ENCODE data around the gene SGCB.
"Not testable (repeated sequence)": the region's sequence is repeated elsewhere in the genome, so short reads cannot be mapped to it uniquely, and the experiment has no call there.

SGCB gene, protein sequence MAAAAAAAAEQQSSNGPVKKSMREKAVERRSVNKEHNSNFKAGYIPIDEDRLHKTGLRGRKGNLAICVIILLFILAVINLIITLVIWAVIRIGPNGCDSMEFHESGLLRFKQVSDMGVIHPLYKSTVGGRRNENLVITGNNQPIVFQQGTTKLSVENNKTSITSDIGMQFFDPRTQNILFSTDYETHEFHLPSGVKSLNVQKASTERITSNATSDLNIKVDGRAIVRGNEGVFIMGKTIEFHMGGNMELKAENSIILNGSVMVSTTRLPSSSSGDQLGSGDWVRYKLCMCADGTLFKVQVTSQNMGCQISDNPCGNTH

DNA sequence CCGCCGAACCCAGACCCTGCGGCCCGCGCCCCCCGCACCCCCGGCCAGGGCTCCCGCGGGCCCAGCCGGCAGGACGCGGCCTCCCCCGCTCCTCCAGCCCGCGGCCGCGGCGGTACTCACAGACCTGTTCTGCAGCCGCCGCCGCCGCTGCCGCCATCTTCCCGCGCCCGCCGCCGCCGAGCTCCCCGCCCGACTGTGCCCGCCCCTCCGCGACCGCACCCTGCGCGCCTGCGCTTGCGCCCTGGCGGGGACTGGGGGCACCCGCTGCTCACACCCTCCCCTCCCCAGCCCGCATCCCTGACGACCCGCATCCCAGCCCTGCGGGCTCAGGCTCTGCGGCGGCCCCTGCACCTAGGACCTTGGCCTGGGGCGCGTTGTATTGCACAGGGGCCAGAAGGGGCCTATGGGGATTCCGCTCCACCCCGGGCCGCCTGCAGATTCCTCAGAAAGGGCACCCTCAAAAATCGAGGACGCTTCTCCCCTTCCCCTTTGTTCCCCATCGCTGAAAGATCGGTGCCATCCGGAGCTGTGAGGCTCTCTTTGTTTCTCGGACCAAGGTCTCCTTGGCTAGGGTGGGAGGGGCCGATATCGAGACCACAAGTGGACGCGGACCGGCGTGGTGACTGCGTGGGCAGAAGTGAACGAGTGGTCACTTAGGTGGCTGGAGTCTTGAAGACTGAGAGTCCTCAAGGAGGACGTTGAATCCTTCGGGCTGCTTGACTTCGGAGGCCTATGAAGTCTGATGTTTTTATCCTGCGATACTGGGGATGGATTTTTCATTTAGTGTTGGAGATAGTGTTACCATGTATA lies at the start of gene SGCB:
TSS of gene SGCB (minus strand) at position 197 of the 810 bp plus-strand sequence. CDS start at position 157, 40 bp downstream.
- DNase-seq, result peak; percentile 45

DNA sequence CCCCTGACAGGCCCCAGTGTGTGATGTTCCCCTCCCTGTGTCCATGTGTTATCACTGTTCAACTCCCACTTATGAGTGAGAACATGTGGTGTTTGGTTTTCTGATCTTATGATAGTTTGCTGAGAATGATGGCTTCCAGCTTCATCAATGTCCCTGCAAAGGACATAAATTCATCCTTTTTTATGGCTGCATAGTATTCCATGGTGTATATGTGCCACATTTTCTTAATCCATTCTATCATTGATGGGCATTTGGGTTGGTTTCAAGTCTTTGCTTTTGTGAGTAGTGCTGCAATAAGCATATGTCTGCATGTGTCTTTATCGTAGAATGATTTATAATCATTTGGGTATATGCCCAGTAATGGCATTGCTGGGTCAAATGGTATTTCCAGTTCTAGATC lies 48.3 kb upstream of the SGCB start:
- not testable (repeated sequence) for DNase-seq

DNA sequence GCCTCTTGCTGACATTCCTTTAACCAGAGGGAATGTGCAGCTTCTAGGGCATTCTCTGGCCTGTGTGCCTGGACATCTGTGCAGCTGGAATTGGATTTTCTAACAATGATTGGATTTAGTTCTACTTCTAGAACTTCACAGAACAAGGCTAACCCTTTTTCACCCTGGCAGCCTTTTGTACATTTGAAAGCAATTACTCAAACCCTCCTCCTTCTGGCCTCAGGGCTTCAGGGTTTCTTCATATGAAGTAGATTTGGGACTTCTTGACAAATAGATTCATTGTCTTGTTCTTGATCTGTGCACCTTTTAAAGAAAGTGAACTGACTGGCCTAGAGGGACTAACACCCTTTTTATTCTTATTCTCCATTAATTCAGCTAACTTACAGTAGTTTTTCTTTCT lies 43.1 kb upstream of the SGCB start:
- DNase-seq, result no peak

DNA sequence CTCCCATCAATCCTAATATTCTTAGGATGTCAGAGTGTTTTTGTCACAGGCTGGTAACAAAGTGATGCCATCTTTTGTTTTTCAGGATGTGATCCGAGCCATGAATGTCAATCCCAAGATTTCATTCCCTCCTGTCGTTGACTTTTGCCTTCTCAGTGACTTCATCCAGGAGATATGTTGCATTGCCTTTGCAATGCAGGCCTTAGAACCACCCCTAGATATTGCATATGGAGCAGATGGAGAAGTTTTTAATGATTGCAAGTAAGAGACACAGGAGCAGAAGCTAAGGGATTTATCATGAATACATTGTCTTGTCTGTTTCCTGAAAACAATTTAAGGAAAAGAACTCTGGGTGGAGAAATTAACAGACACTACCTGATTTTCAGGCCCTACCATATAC lies 41.6 kb upstream of the SGCB start:
- no peak for DNase-seq

DNA sequence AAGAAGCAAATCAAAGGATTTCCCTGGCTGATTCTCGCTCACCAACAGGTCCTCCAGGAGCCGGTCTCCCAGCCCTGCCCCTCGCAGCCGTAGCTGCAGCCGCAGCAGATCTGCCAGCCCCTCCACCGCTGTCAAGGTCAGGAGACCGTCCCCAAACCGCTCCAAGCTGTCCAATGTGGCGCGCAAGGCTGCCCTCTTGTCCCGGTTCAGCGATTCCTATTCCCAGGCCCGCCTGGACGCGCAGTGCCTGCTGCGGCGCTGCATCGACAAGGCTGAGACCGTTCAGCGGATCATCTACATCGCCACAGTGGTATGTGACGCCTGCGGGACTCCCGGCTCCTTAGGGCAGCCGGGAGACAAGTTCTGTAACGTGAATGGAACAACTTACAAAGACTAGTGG lies 38.6 kb upstream of the SGCB start:
- no peak for DNase-seq

DNA sequence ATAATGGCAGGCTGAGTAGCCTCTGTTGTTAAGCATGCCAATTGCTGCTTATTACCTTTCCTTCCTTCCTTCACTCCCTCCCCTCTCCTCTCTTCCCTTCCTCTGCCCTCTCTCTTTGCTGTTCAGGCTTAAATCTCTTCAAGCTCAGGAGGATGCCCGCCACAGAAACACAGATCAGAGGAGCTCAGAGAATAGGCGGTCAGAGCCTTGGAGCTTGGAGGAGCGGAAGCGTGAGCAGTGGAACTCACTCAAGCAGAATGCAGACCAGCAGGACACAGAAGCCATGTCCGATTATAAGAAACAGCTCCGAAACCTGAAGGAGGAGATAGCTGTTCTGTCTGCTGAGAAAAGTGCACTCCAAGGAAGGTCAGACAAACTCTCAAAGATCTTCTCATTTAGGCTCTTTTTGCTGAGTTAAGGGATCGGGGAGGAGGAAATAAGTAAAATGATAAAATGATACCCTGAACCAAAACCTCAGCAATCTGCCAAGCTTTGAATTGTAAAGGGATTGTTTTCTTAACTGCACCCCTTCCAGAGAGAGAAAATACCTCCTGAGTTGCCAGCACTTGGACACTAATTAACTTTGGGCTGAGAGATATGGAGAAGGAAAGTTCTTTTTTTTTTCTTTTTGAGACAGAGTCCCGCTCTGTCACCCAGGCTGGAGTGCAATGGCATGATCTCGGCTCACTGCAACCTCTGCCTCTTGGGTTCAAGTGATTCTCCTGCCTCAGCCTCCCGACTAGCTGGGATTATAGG lies 33.9 kb upstream of the SGCB start:
- DNase-seq, result no peak

DNA sequence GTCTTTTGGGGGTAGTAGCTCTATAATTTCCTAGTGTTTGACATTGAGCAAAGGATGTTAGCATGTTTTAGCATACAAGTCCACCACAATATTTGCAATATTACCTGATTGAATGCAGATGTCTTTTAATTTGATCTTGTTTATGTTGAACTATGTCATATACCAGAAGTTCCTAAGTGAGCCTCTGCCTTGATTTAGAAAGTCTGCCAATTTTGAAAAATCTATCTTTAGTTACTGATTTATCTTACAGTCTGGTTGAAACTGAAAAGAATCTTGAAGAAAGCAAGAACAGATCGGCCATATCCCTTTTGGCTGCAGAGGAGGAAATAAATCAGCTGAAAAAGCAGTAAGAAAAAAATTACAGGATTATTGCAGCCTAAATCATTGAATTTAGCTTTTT lies 31.5 kb upstream of the SGCB start:
- no peak for DNase-seq

DNA sequence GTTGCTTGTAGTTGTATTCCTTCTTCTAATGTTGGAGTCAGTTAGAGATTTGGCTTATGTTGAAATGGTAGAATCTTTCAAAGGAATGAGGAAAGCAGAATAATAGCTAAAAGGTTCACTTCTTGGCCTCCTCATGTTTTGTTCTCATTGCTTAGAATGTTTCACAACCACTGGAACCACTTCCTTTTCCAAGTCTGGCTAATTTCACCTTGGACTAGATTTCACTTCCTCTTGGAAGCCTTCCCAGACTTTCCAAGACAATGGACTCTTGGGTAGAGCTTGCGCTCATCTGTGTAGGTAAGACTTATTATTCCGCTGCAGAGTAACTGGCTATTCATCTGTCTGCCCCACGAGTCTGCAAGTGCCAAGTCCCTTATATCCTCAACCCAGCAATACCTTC lies 21.3 kb upstream of the SGCB start:
- no peak for DNase-seq

DNA sequence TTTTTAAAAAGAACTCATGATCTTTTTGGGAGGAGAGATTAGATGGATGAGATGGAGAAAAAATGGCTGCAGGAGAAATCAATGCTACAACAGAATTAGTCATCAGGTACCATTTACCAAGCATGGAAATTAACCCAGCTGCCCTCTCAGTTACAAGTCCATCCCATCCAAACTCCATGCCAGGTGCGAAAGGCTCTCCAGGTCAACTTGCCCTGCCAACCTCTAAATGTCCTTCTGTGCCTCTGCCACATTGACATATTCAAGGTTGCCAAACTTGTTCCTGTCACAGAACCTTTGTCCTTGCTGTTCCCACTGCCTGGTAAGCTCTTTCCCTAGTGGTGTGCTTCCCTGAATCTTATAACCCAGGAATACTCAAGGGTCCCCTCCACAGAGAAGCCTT lies 20.2 kb upstream of the SGCB start:
- DNase-seq, result no peak

DNA sequence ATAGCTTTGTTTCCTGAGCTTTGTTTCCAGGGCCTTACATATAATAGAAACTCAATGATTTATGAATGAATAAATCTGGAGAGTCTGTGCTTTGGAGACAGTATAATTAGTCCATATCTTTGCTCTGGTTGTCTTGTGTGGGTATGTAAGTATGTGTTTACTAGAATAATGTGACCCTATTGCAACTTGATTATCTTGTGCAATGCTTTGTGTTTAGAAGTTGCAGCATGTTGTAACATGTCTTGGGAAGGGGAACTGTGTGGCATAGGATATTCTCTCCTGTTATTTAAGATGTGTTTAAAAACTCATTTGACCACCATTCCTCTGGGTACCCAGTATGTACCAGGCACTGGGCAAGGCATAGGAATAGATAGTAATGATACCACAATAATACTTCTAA lies 19.1 kb upstream of the SGCB start:
- DNase-seq, result no peak

DNA sequence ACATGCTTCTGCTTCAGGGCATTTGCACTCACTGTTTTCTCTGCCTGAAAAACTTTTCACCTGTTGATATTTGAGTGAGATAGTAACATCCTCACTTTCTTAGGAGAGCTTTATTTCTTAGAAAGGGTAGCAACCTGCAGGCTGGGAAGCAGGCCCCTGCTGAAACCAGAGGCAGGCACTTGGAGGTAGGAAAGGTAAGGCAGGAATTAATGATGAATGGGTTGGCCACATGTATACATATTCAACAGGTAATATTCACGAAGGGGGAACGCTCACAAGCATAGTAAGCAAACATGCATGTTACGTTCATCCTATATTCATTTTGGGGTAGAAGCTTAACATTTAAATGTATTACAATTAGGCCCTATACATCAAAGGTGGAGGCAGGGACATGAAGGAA lies 16.2 kb upstream of the SGCB start:
- DNase-seq, result no peak

DNA sequence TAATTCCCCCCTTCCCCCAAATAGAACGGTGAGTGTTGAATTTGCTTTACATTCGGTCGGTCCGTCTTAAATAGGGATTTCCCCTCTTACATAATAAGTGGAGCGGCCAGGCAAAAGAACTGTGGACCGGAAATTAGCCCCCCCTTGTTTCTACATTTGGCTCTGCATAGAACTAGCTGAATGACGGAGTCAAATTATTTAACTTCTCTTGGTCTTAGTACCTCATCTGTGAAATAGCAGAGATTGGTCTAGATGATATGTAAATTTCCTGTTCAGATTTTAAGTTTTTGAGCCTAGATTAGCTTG lies 14.3 kb upstream of the SGCB start:
- DNase-seq, result no peak

DNA sequence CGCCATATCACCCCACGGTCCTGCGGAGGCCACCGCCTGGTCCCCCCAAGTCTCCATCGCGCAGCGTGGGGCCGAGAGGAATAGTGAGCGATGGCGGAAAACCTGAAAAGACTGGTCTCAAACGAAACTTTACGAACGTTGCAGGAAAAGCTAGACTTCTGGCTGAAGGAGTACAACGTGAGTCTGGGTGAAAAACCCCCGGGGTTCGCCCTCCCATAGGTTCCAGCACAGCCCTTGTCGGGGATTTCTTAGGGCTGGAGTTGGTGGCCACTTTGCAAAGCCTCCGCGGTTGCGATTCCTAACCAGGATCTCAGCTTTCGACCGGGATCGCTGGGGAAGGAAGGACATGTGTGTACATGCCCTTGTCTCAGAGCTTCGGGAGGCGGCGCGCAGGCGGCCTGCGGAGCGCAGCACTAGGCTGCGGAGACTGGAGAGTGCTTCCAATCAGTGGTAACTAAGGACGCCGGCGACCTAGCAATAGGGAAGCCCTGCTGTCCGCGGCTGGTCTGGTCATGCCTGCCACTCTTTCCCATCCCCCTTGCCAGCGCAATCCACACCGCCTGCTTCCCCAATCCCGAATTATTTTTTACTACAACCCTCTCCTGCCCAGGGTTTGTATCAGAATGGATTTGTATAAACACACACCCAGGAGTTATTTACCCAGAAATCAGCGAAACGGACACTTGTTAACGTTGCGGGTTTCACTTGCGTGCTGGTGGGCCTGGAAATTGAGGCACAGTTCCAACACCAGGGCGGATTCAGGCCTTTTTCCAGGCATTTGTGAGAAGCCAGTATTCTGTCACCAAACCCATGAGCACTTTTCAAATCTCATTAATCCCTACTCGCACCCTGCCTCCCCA lies 13.7 kb upstream of the SGCB start:
- DNase-seq, result peak; percentile 69

DNA sequence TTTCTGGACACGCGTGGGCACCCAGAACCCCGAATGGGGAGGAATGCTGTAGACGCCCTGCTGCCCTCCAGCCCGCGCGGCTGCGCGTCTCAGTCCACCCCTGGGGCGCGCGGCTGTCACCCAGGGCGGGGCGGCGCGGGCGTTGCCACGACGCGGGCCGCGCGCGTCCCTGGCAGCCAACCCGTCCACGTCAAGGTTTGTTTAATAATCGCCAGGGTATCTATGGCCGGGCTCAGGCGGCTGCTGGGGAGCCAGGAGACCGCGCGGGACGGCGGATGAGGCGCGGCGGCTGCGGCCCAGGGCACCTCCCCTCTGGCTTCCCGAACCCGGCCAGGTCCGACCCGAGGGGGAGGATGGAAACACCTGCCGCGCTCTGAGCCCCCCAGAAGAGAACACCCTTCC lies 13.1 kb upstream of the SGCB start, which contains the start of gene SPATA18:
TSS of gene SPATA18 (plus strand) at position 92 of the 402 bp plus-strand sequence. CDS start 401 bp downstream, outside the sequence.
- no peak for DNase-seq

DNA sequence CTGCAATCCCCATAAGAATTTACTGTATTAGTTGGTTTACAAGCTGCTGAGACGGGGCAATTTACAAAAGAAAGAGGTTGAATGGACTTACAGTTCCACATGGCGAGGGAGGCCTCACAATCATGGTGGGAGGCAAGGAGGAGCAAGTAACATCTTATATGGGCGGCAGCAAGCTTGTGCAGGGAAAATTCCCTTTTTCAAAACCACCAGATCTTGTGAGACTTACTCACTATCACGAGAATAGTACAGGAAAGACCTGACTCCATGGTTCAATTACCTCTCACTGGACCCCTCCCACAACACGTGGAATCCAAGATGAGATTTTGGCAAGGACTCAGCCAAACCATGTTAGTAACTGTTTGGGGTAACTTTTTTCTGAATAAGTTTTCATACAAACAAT lies 11.2 kb upstream of the SGCB start:
- no peak for DNase-seq

DNA sequence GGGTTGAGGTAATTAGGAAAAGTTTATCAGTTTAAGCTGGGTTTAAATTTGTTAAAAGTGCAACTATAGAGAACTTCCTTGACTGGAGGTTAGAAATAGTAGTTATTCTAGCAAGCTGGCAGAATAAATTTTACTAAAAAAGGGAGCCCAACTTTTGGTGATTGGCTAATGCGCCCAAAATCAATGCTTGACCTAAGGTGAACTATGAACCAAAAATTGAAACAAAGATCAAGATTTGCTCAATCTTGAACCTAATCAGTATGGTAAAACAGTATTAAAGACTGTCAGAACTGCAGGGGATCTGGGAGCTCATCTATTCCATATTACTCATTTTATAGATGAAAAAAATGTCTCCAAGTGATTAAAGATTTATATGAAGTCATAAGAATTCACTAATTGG lies 6.9 kb upstream of the SGCB start:
- DNase-seq, result no peak

DNA sequence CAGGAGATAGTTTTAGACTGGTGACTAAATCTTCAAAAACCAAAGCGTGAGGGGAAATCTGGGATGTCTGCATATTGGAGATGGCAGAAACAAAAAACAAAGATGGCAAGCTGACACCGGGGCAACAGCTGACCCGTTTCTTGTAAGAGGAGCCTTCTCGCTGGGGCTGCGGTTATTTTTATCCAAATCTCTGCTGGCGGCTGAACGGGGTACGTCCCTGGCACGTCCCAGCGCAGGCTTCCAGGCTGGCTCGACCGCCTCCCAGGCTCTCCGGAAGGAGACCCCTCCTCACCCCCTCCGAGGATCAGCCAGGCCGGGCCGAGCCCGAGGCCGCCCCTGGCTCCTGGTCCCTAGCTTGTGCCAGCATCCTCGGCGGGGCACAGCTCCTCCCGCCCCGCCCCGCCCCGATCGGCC lies 403 bp downstream of the SGCB start:
- peak; percentile 39 for DNase-seq

DNA sequence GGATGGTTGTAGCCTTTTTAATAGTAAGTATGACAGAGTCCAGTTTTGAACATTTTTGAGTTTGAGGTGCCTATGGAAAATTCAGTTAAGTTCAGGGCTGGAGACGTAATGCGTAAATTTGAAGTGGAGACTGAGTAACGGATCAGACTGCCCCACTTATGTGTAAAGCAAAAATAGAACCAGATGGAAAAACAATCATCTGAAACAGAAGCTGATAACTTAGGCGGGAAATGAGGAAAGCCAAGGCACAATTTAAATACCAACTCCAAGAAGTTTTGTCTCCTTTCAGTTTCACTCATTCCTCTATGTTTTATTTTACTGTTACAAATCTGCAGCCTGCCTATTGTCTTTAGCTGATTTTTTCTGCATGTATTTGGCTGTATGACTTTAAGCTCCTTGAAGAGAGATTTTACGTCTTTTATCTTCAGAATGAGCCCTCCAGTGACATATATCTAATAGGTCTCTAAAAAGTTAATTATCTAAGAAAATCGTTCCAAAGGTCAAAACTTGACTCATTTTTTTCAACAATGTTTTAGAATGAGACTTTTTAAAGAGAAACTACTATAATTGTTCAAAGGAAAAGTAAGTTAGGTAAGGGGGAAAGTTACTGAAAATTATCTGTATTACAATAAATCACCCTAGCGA lies 1.1 kb downstream of the SGCB start:
- DNase-seq, result no peak

DNA sequence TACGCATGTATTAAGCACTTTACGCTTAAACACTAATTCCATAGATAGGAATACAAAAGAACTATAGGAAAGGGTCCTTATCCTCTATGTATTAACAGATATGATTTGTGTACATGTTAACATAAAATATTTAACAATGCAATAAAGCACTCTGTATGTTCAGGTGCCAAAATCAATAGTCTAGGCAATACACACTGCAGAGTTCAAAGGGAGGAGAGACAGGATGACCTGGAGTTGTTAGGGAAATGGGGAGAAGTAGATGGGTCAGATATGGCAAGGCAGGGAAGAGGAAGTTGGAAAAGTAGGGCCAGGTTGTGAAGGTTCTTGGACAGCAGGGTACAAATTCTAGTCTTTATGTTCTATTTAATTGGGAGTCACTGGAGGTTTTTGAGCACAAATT lies 2.9 kb downstream of the SGCB start:
- DNase-seq, result no peak

DNA sequence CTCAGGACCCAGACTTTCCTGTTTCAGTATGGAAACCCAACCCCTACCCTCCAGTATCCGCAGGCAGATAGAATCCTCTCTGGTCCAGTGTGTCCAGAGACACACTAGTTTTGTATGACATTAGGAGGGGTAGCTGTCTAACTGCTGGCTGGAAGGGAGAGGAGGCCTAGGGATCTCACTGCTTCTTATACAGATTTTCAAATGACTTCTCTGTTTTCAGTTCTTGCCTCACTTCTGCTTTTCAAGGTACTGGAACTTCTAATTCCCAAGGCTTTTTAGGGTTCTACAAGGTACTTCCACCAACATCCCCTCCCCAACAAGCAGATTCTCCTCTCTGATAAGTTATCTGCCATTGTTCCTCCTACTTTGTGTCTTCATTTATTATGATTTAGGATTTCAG lies 6.1 kb downstream of the SGCB start:
- DNase-seq, result no peak

DNA sequence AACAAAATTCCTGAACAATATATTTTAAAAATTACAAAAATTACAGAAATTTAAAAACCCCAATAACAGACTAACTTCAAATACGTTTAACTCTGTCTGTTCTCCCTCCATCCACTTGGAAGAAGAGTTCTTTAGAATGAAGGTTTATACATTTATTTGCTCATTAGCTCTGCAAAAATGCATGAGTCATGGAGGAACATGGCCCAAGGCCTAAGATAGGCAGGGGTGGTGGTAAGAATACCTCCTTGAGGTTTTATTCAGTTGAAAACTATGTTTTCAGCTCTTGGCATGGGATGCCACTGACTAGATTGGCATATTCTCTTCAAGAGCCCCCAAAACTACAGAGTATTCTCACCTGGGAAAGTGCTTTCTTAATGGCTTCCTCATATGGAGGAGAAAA lies 9.1 kb downstream of the SGCB start:
- no peak for DNase-seq

DNA sequence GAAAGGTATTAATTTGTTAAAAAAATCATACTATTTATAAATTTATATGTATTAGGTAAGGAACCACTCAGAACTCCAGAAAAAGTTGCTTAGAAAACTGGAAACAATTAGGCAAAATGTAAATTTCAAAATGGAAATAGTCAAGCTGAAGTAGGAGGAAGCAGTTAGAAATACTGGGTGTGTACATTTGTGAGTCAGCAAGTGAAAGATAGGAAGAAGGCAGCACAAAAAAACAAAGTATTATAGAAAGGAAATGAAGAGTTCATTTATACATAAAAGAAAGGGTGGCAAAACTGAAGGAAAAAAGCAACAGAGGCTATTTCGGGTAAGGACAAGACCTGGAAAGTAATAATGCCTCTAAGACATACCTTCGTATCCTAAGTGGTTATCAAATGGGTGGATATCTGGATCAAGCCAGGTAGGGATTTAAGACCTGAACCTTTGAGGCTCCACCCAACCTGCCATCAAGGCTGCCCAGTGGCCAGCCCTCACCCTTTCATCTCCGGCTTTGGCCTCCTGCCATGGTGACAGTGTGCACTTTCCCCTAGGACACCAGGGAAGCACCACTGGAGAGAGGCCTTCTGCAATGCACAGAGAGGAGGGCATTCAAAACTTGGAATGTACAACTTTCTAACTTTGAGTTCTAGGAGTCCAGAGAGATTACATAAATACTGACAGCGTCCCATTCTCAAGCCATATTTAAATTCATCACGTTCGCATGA lies 18.0 kb downstream of the SGCB start, which contains the start of gene LRRC66:
TSS of gene LRRC66 (minus strand) at position 428 of the 722 bp plus-strand sequence. CDS start 2,750 bp downstream, outside the sequence.
- no peak for DNase-seq

All from NCI-H2171 treated with DMSO at 0.1 percent for 48 hours (cell line).